EH (cell line): ENCODE data around the gene ANO4.

Experiments used
- DNase-seq: peaks from one replicate; pipeline ENCODE4 v3.0.0-alpha.2; 2015; ENCODE audit warnings: low read depth

ANO4 gene

GRCh38 chr12:100991102-100991501, 196.5 kb downstream of the ANO4 start:
- DNase-seq, result no peak

DNA sequence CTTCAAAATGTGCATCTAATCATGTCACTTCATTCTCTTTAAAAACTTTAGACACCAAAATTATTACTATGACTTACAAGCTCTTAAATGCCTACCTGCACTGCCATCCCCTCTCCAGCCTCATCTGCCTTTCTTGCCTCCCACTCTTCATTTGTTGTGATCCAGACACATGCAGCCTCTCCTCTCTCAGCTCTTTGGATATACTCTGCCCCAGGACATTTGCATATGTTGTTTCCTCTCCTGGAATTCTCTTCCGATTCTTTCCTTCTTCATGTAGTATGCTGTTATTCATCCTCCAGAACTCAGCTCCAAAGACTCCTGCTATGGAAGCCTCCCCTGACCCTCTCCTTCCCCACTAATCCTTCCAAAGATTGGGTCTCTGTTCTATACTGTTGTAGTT, 197.6 kb downstream of the ANO4 start:
- DNase-seq, result no peak

DNA sequence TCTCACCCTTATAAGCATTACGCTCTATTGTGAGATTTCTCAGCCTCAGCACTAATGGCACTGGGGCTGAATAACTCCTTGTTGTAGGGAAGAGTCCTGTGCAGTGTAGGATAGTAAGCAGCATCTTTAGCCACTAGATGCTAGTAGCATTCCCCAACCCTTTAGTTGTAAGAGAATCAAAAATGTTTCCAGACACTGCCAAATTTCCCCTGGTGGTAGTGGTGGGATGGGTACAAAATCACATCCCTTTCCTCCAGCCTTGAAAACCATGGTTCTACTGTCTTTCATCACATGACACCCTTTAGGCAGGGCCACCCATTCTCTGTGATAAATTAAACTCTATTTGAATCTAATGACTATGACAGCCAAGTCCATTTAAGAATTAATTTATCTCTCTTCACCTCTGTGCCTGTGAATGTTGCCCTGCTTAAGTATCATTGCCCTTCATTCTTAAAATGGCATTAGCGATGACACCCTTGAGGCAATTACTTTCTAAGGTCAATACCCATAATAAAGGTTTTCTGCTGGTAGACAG, 199.4 kb downstream of the ANO4 start:
- DNase-seq, result no peak

DNA sequence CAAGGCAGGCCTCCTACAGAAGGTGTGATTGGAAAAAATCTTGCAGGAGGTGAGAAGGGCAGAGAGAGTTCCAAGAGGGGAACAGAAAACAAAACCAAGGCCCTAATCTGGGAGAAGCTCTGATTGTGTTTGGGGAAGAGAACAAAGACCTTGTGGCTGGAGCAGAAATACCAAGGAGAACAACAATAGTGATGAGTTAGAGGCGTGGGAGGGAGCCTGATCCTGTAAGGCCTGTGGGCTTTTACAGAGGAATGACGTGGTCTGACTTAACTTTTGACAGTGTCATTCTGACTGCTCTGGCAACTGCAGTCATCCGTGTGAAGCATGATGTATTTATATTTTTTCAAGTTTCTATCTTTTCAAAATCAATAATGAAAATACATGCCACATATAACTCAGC, 200.6 kb downstream of the ANO4 start:
- DNase-seq, result peak; percentile 36

GRCh38 chr12:100995771-100996170, 201.2 kb downstream of the ANO4 start:
- no peak for DNase-seq

- no peak for DNase-seq
Observed at GRCh38 chr12:101001669-101002068, 207.1 kb downstream of the ANO4 start.

DNA sequence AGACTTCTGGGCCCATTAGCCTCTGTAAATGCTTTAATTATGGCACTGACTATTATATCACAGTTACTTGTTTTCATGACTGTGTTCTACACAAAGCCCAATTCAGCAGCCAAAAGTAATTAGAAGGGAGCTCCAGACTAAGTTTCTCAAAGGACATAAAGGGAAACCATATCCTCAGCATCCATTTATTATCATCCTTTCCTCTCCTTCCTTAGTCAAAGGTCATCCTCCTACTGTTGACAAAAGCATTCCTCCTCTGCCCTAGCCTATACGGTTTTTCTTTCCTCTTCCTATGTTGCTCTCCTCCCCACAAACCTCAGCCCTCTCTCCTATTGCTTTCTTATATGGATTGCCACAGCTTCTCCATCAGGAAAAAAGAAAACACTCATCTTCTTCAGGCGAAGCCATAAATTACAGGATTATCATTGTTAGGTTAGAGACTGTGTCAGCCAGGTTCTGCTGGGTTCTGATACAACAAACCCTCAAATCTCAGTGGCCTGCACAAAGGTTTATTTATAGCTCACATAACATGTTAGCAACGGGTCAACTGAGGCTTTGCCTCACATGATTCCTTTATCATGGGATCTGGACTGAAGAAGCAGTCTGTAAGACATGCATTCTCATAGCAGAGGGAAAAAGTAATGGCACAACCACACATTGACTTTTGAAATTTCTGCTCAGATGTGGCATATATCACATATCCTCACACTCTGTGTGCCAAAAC, 208.3 kb downstream of the ANO4 start:
- no peak for DNase-seq

DNA sequence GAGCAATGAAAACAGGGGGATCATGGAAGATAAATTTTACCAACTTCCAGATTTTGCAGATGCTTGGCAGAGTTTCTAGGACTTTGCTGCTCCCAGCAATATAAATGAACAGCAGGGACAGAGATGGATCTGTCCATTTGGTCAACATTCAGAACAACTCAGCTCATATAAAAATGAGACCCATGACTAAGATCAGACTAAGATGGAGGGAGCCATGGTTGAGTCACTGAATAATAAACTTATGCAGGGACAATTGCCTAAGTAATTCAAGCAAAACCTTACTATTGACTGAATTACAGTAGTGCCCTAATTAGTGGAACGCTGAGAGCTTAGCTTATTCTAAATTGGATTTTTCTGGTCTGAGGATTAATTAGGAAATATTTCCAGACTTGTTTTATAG, 210.3 kb downstream of the ANO4 start:
- peak; percentile 35 for DNase-seq

DNA sequence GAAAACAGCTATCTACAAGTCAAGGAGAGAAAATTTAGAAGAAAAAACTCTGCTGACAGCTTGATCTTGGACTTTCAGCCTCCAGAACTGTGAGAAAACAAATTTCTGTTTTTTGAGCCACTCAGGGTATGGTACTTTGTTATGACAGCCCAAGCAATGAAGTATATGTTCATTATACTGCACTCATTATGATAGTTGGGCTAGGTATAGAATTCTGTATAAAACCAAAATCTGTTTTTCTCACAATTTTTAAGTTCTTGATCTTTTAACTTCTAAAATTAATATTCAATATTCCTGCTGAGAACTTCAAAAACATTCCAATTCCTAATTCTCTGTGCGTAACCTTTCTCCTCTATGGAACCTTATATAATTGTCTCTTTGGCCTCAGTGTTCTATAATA, 214.7 kb downstream of the ANO4 start:
- DNase-seq, result no peak

DNA sequence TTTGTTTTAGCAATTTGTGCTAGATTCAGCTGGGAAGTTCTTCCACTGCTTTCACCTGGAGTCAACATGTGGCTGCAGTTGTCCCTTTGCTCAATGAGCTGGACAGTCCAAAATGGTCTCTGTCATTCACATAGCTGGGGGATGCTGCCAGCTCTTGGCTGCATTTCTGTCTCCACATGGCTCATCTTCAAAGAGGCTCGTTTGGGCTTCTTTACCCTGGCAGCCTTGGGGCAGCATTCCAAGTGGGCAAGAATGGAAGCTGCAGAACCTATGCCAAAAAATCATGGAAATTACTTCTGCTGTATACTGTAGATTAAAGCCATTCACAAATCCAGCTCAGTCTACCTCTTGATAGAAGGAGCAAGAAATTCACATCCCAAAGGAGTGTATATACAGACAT, 216.3 kb downstream of the ANO4 start:
- no peak for DNase-seq

GRCh38 chr12:101013993-101014392, 219.4 kb downstream of the ANO4 start:
- DNase-seq, result no peak

GRCh38 chr12:101015044-101015443, 220.5 kb downstream of the ANO4 start:
- peak; percentile 16 for DNase-seq

GRCh38 chr12:101018540-101018939, 224.0 kb downstream of the ANO4 start:
- peak; percentile 90 for DNase-seq

DNA sequence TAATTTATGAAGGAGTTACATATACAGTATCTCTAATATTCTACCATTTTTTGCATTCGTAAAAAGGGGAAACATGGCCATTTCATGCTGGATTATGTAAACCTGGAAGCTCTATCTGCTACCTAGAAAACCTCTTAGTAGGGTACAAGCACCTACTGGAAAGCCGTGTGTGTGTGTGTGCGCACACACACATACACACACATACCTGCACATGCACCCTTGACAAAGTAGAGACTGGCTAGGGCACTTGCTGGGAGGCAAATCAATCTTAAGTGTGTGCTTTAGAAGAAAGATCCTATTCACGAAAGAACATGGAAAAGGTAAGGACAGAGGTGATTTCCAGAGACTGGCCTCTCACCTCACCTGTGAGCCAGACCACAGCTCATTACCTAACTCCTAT, 224.6 kb downstream of the ANO4 start:
- DNase-seq, result no peak

- DNase-seq, result no peak
Observed at GRCh38 chr12:101019667-101020066, 225.1 kb downstream of the ANO4 start.

DNA sequence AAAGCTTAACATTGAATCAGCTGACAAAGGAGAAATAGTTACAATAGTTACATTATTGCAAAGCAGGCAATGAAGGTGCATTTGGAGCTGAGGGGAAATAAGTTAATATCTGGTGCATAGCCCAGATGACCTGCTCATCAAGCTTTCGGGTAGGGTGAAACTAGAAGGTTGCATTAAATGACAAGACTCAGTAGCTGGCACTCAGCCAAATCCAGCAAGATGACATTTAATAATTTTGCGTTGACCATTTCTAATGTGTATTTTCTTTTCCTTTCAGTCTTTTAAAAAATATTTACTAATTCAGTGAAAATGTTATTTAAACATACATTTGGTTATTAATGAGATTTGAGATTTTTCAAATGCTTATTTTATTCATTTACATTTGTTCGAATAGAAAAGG, 226.9 kb downstream of the ANO4 start:
- DNase-seq, result no peak

GRCh38 chr12:101021911-101022388, 227.4 kb downstream of the ANO4 start:
- peak; percentile 96 for DNase-seq

DNA sequence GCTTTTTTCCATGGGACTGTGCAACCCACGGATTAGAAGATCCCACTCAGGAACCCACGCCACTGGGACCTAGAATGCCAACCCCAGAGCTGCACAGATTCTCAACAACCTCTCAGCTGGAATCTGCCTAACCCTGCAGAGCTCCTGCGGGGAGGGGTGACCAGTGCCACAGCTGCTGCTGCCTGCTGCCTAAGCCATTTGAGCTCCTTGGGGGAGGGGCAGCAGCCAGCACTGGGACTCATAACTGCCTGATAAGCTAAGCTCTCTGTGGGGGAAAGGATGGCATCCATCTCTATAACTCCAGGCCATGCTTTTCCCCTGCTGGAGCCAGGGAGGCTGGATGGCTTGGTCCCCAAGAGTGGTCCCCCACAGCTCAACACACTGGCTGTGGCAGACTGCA, 232.6 kb downstream of the ANO4 start:
- DNase-seq, result no peak

- DNase-seq, result no peak
Observed at GRCh38 chr12:101027816-101028215, 233.2 kb downstream of the ANO4 start.

GRCh38 chr12:101038289-101038871, 243.8 kb downstream of the ANO4 start:
- peak; percentile 25 for DNase-seq

GRCh38 chr12:101039848-101040531, 245.4 kb downstream of the ANO4 start:
- no peak for DNase-seq

DNA sequence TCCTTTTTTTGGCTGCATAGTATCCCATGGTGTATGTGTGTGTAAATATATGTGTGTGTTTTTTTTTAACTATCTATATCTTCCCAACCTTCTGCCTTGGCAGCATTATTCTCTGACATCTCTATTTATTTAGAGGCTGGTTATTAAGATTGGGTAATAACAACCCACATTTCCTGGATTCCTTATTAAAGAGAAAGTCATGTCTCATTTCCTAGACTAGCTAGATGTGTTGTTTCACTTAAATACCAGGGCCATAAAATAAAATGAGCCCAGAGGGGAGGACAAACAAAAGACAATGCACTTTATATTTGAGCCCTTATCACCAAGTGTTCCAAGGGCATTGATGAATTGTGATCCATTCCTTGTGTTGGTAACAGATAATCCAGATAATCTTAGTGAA, 246.4 kb downstream of the ANO4 start:
- peak; percentile 74 for DNase-seq

- DNase-seq, result no peak
Observed at GRCh38 chr12:101042211-101042610, 247.6 kb downstream of the ANO4 start.
